Amygdala (tissue), 56 donors: ENCODE results near the gene EED.
A peak's percentile ranks its signal among the peaks of the same experiment; 100 is the strongest.
"Not testable (repeated sequence)": the region's sequence is repeated elsewhere in the genome, so short reads cannot be mapped to it uniquely, and the experiment has no call there.

Experiments used
- DNase-seq, 56 donors: peaks; one replicate each; lab custom pipeline; 2025; lab: John Stamatoyannopoulos, UW

EED gene

DNA sequence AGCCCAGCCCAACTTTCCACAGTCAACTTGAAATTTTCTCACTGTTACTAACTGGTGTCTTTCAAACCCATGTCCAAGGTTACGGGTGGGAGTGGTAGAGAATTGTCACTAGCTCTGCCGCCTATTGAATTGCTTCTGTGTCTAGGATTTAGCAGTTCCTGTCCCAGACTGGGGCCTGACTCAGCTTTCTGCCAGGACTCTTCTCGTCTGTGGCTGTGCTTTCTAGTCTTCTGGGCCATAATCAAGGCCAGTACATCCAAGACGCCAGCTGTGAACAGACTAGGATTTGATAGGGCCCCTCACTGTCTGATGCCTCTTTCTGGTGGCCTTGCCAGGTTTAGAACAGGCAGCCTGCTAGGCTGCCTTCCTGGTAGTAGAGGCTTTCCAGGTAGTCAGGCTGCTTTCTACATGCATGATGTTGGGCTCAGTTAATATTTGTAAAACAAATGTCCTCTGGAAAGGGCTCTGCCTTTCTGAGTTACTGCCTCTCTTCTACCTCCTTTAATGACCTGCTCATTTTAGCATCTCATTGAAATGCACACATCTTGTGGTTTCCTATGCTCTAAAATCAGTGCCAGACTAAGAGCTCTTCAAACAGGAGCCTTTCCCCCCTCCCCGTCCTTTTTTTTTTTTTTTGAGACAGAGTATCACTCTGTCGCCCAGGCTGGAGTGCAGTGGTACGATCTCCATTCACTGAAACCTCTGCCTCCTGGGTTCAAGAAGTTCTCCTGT, 44.4 kb downstream of the EED start:
- DNase-seq, result peak in 9 of 56 donors; percentile 3 to 28 (median 9)

DNA sequence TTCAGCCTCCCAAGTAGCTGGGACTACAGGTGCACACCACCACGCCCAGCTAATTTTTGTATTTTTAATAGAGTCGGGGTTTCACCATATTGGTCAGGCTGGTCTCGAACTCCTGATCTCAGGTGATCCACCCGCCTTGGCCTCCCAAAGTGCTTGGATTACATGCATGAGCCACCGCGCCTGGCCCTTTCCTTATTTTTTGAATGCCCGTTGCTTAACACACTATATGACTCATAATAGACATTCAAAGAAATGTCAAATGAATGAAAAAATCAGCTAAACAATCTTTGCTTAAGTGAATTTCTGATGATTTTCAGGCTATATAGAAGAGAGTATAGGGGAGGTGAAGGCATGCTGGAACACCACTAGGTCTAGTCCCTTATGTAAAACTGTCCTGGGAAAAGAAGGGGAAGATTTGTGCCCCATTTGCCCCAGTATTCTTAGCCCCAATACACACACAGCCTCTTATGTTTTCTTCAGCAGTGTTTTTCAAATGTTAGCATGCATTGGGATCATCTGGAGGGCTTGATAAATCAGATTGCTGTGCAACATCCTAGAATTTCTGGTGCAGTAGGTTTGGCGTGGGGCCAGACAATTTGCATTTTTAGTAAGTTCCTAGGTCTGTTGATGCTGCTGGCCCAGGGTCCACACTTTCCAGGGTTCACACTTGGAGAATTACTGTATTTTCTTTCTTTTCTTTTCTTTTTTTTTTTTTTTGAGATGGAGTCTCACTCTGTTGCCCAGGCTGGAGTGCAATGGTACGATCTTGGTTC, 45.1 kb downstream of the EED start:
- peak in 2 of 56 donors; percentile 2 to 25 for DNase-seq

DNA sequence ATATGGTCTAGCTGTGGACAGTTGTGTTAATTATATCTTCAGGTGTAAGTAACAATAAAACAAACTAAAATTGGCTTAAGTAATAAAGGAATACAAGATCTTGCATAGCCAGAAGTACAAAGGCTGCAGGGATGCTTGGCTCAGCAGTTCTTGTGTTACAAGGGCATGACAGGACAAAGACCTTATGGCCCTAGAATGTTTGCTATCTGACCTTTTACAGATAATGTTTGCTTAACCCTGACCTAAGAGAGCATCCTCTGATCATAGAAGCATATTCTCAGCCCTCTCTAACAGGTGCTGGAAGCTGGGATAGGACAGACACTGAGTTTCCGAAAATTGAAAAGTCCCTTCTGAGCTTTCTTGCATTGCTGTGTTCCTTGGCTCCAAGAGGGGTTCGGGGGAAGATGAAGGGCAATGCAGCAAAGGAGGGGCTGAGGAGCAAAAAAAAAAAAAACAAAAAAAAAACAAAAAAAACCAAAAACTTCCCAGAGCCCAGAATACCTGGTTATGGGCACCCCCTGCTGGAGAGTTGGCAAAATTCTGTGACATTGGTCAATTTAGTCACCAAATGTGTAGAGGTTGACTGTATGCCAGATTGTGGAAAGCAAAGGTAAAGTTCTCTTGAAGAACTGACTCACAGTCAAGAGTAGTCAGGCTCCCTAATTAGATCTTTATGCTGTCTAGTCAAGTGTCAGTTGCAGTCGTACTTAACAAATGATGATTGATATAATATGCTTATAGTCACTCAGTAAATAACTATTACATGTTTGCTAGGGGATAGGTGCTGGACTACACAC, 47.1 kb downstream of the EED start:
- peak in 10 of 56 donors; percentile 4 to 55 (median 12) for DNase-seq

DNA sequence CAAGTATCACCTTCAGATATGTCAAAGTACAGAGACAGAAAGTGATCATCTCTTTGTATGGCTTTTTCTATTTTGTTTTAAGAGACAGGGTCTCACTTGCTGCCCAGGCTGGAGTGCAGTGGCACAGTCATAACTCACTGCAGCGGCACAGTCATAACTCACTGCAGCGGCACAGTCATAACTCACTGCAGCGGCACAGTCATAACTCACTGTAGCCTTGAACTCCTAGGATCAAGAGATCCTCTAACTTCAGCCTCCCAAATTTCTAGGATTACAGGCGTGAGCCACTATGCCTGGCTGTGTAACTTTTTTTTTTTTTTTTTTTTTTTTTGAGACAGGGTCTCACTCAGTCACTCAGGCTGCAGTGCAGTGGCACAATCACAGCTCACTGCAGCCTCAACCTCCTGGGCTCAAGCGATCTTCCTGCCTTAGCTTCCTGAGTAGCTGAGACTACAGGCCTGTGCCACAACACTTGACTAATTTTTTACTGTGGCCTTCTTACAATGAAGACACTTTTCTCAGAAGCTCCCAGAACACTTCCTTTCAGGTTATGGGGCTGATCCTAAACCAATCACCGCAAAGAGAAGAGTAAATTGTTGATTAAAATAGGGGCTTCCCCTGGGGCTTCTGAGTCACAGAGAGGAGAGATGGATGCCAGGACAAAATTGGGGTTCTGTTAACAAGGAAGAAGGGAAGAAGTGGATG, 48.5 kb downstream of the EED start:
- DNase-seq, result no peak

DNA sequence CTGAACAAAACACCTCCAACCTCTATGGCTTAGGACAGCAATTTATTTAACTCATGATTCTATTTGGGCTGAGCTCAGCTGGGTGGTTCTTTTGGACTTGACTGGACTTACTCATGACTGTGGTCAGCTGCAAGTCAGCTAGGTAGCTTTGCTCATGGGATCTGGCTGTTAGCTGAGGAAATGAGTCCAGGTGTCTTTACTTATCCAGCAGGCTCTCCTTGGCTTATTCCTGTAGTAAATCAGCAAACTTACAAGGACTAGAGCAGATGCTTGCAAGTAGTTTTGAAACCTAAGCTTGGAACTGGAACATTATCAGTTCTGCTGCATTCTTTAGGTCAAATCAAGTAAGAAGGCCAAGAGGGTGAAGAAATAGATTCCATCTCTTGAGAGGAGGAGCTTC, 49.5 kb downstream of the EED start:
- no peak for DNase-seq

DNA sequence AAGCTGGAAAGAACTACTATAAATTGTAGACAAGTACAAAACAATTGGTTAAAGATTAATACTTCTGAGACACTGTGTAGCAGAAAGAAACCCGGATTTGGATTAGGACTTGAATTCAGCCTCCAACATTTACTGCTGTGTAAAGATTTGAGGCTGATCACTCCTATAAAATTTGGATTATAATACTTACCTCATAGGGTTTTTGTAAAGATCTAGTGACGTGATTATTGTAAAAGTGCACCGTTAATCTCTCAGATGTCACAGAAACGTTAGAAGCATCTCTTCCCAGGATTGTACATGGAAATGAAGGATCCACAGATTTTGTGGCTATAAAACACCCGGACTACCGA, 57.2 kb downstream of the EED start:
- DNase-seq, result no peak

DNA sequence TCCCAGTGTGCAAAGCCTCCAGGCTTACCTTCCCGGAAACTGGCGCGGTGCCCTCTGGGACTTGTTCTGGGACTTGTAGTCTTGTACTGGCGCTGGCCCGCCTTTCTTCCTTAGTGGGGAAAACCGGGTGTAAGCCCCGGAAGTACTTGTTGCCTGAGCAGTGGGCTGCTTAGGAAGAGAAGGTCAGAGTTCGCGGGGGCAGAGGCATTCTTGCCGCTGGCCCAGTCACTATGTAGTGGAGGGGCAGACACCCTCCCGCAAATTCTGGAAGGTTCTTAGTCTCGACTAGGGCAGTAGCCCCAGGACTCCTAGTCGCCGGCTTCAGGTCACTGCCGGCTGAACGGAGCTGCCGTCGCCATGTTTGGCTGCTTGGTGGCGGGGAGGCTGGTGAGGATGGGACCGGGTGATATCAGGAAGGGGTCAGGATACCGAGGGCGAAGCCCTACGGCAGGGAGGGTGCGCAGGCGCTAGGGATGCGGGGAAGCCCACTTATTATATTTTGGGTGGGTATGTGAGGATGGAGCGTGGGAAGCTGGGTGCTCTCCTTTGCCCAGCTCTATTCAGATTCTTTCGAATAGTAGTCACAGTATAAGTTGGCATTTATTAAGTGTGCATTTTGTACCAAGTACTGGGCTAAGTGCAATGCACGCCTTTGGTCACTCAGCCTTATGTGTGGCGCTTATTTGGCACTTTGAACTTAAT, 57.7 kb downstream of the EED start, which contains the start of gene HIKESHI:
TSS of gene HIKESHI (plus strand) at position 149 of the 702 bp plus-strand sequence. CDS start at position 358, 209 bp downstream.
- peak; percentile 87 to 100 (median 99) for DNase-seq

DNA sequence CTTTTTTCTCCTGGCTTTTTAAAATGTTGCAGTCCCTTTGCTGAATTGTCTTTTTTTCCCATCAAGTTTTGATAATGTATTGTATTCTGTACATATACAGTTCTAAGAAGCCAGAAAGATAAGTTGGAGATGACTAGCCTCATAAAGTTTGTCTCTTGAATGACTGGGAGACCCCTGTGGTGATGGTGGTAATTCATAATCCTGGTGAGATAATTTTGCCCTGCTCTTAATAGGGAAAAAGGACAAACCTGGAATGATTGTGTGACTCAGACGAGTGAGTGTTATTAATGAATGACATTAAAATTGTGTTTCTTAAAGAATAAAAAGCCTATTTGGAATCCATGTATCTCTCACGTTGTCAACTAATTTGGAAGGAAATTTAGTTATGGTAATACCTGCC, 58.7 kb downstream of the EED start:
- DNase-seq, result no peak

DNA sequence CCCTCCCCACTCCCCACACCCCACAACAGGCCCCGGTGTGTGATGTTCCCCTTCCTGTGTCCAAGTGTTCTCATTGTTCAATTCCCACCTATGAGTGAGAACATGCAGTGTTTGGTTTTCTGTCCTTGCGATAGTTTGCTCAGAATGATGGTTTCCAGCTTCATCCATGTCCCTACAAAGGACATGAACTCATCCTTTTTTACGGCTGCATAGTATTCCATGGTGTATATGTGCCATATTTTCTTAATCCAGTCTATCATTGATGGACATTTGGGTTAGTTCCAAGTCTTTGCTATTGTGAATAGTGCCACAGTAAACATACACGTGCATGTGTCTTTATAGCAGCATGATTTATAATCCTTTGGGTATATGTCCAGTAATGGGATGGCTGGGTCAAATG, 64.2 kb downstream of the EED start:
- DNase-seq, result not testable (repeated sequence)

DNA sequence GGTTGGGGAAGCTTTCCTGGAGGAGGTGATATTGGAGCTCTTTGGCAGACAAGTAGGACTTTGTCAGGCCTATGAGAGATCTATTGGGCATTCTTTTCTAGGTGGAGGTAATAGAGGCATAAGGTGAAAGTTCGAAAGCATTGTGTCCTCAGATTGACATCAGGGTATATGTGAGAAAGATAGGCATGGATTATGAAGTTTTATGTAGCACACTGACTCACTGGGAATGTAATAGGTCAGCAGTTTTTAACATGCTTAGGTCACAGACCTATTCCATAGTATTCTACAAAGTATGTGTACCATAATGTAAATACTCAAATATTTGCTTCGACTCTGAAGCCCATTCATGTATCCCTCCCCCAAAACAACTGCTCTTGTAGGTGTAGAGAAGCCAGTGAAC, 69.2 kb downstream of the EED start:
- no peak for DNase-seq

DNA sequence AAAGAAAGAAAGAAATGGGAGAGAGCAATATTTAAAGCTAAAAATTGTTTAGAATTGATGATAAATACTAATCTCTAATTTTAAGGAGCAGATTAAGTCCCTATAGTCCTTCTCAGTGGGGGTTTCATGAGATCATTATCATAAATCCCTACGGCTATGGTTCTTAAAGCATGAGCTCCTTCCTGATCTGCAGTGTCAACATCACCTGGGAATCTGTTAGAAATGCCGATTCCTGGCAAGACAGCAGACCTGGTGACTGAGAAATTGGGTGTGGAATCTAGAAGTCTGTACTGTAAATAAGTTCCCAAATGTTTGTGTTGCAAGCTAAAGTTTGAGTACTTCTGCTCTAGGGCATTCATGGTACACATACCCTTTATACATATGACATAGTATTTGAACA, 70.1 kb downstream of the EED start:
- no peak for DNase-seq
